IMR-90 (cell line): ENCODE data around the gene DSCAM.

Experiments used
- CHD1 ChIP-seq: IDR thresholded peaks from 2 replicates; pipeline ENCODE4 v1.6.1; 2012; ENCODE audit warnings: low read depth, low read length, improper control_type of control experiment
- FOS ChIP-seq: fragments of 150-350 bp; IDR thresholded peaks from 2 replicates; pipeline ENCODE4 v1.6.1; 2016; ENCODE audit warnings: low read depth, low read length
- MAZ ChIP-seq: IDR thresholded peaks from 2 replicates; pipeline ENCODE4 v1.6.1; 2012; ENCODE audit warnings: low read depth, mild to moderate bottlenecking, low read length, improper control_type of control experiment, moderate library complexity, borderline replicate concordance
- NFE2L2 ChIP-seq: fragments of 150-350 bp; IDR thresholded peaks from 2 replicates; pipeline ENCODE4 v1.6.1; 2016; ENCODE audit warnings: low read depth, mild to moderate bottlenecking, low read length
- POLR2A ChIP-seq: IDR thresholded peaks from 2 replicates; pipeline ENCODE4 v1.6.1; 2012; ENCODE audit warnings: mild to moderate bottlenecking, low read depth, low read length
- RAD21 ChIP-seq: IDR thresholded peaks from 2 replicates; pipeline ENCODE4 v1.6.1; 2012; ENCODE audit warnings: low read length, improper control_type of control experiment
- RFX5 ChIP-seq: IDR thresholded peaks from 2 replicates; pipeline ENCODE4 v1.8.0; 2012; ENCODE audit warnings: low read depth, mild to moderate bottlenecking, low read length, moderate library complexity
- TF ChIP-seq, protein P1 (sequence below): conservative IDR thresholded peaks from 2 replicates; pipeline ENCODE4 v1.5.1; 2012; ENCODE audit warnings: mild to moderate bottlenecking, low read depth, low read length, improper control_type of control experiment
- TF ChIP-seq, protein P2 (sequence below): fragments of 150-350 bp; IDR thresholded peaks from 2 replicates; pipeline ENCODE4 v1.6.1; 2016; ENCODE audit warnings: low read depth, mild to moderate bottlenecking, low read length, moderate library complexity, borderline replicate concordance

DNA sequence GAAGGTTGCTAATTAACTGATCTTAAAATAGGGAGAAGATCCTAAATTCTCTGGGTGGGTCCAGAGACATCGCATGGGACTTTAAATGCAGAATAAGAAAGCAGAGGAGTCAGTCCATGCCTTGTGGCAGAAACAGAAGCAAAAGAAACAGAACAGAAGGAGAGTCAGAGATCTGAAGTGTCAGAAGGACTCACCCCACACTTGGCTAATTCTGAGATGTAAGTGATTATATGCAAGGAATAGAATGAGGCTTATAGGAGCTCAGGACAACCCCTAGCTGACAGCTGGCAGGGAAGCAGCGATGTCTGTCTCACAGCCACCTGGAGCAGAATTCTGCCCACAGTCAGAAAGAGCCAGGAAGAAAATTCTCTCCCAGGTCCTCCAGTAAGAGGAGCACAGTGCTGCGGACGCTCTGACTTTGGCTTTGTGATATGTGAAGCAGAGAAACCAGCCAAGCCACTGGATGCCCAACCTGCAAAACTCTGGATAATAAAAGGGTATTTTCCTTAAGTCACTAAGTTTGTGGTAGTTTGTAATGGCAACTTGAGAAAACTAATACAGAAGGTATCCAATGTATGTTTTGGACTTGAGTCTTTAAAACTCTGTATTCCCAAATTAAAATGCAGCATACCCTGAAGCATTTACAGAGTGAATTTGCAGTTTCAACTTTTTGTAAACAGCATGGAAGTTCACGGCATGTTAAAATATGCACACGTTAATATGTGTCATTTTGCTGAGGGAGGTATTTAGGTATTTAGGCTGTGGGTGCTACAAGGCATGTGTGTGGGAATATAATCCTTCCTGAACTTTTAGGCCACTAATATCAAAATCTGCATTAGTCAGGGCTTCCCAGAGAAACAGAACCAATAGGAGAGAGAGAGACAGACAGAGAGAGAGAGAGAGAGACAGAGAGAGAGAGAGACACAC, 591.2 kb downstream of the DSCAM start:
- no peak for TF ChIP-seq POLR2A
- no peak for TF ChIP-seq CHD1
- TF ChIP-seq, protein P1, sequence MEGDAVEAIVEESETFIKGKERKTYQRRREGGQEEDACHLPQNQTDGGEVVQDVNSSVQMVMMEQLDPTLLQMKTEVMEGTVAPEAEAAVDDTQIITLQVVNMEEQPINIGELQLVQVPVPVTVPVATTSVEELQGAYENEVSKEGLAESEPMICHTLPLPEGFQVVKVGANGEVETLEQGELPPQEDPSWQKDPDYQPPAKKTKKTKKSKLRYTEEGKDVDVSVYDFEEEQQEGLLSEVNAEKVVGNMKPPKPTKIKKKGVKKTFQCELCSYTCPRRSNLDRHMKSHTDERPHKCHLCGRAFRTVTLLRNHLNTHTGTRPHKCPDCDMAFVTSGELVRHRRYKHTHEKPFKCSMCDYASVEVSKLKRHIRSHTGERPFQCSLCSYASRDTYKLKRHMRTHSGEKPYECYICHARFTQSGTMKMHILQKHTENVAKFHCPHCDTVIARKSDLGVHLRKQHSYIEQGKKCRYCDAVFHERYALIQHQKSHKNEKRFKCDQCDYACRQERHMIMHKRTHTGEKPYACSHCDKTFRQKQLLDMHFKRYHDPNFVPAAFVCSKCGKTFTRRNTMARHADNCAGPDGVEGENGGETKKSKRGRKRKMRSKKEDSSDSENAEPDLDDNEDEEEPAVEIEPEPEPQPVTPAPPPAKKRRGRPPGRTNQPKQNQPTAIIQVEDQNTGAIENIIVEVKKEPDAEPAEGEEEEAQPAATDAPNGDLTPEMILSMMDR, result no peak
- TF ChIP-seq FOS, result no peak
- no peak for TF ChIP-seq MAZ
- TF ChIP-seq NFE2L2, result no peak
- TF ChIP-seq, protein P2, sequence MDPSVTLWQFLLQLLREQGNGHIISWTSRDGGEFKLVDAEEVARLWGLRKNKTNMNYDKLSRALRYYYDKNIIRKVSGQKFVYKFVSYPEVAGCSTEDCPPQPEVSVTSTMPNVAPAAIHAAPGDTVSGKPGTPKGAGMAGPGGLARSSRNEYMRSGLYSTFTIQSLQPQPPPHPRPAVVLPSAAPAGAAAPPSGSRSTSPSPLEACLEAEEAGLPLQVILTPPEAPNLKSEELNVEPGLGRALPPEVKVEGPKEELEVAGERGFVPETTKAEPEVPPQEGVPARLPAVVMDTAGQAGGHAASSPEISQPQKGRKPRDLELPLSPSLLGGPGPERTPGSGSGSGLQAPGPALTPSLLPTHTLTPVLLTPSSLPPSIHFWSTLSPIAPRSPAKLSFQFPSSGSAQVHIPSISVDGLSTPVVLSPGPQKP, result no peak
- TF ChIP-seq RFX5, result no peak
- no peak for TF ChIP-seq RAD21
